NCI-H187 (cell line): ENCODE results near the gene MYB.
"Not testable (repeated sequence)": the region's sequence is repeated elsewhere in the genome, so short reads cannot be mapped to it uniquely, and the experiment has no call there.

Experiments
- DNase-seq, 2 experiments: peaks; one replicate each; lab custom pipeline; 2025; lab: John Stamatoyannopoulos, UW

Gene MYB

DNA sequence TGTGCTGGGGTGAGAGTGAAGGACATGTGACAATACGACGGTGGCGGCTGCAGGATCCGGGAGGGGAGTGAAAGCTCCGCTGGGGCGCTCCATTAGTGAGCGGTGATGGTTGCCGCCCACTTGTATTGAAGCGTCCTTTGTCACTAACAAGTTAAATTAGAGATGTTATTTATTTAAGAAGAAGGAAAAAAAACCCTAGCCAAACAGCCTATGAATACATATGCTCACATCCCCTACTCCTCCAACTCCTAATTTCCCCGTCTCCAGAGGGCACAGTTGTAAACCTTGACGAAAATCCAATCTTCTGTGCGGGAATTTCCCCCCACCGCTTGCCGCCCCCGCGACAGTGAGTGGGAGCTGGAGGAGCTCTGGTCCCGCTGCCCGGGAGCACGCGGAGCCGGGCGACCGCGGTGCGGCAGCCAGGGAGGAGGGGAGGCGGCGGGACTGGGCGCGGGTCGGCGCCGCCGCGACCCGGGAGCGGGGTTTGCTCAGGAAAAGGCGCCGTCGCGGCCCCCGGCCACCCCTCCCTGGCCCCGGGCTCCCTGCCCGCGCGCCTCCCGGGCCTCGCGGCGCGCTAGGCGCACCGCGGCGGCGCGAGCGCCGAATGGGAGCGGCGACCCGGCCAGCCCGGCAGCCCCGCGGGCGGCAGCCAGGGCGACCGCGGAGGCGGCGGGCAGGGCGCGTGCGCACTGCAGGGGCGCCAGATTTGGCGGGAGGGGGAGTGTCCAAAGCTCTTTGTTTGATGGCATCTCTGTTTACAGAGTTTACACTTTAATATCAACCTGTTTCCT is at the start of gene MYB:
Gene MYB (plus strand): TSS at position 767 of the 791 bp plus-strand sequence. CDS start 206 bp downstream, outside the sequence.
- peak; percentile 56 to 63 for DNase-seq

GRCh38 chr6:135132776-135133175 is 48.3 kb upstream of the MYB start:
- DNase-seq = no peak

- DNase-seq = no peak
Observed at GRCh38 chr6:135135835-135136234, 45.3 kb upstream of the MYB start.

- DNase-seq = no peak
Observed at GRCh38 chr6:135137826-135138225, 43.3 kb upstream of the MYB start.

- DNase-seq = no peak
Observed at GRCh38 chr6:135141182-135141581, 39.9 kb upstream of the MYB start.

DNA sequence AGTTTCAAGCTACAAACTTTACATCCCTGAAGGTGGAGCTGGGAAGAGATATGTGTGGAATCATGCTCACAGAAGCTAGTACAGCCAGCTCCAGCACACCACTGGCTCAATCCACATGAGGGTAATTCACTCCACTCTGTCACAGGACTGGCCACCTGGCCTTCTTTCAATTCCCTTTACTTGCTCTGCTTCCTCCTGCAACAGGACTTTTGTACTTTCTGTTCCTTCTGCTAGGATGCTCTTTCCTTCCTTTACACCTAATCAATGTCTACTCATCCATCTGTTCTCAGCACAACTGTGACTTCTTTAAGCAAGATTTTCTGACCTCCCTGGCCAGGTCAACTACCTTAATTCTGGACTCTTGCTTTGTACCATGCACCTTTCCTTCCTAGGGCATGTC is 39.4 kb upstream of the MYB start:
- DNase-seq = no peak

DNA sequence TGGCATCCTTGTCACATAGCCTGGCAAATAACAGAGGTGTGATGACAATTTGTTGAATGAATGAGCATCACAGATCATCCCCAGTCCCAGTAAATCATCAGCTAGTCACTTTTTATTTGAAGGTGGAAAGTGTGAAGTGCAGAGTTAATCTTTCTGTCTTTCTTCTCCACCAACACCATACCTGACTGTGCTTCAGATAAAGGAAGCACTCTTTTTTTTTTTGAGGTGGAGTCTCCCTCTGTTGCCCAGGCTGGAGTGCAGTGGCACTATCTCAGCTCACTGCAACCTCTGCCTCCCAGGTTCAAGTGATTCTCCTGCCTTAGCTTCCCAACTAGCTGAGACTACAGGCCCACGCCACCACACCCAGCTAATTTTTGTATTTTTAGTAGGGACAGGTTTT is 38.9 kb upstream of the MYB start:
- DNase-seq = not testable (repeated sequence)

GRCh38 chr6:135144673-135145062 is 36.4 kb upstream of the MYB start:
- no peak for DNase-seq

- DNase-seq = no peak
Observed at GRCh38 chr6:135145063-135145800, 35.9 kb upstream of the MYB start.

DNA sequence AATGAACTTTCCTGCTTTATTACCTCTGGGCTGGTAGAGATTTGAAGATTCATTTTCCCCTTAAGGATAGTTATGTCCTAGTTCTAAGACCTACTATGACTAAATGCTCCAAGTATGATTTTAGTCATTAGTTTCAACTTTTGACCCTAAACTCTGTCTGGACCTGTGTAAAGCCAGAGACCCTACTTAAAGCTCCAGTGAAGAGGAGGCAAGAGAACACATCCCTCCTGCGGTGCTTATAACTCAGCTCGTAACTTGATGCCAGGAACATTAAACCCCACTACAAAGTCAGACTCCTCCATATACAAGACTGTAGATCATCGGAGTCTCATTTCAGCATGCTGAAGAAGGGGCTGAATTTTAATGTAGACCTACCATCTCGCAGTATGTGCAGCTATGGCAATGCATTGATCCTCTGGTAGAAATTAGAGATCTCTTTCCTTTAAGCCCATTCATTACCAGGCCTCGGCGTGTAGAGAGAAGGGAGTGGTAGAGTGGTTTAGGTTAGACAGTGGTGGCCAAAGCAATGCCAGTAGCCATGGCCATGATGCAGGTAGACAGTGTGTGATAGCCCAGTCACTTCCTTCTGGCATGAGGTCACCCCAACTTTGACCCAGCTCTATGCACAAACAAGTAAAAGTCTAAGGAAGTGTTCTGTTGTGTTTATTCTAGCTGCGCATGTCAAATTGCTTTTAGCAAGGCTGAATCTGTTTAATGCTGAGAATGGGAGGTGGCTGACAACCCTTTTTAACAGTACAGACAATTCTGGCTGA is 34.8 kb upstream of the MYB start:
- DNase-seq = no peak

GRCh38 chr6:135147637-135148592 is 33.2 kb upstream of the MYB start:
- DNase-seq = no peak

- no peak for DNase-seq
Observed at GRCh38 chr6:135148889-135149288, 32.2 kb upstream of the MYB start.

DNA sequence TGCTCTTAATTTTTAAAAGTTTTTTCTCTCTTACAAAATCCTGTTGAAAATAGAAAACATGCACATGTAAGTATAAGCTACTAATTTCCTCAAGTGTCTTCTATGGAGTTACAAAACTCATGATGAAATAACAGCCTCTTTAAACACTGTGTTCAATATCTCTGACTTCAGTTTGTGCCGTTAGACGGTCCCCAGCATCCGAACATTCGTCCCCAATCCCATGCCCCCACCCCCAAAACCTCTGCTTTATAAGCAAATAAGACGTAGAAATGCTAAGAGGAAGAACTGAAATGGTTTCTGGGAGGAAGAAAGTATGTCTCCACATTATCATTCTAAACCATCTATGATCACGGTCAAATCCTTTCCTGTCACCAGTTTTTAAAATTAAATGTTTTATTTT is 31.7 kb upstream of the MYB start:
- DNase-seq = no peak

- not testable (repeated sequence) for DNase-seq
Observed at GRCh38 chr6:135150481-135150880, 30.6 kb upstream of the MYB start.

GRCh38 chr6:135154125-135154524 is 27.0 kb upstream of the MYB start:
- DNase-seq = not testable (repeated sequence)

GRCh38 chr6:135158397-135158796 is 22.7 kb upstream of the MYB start:
- DNase-seq = no peak

DNA sequence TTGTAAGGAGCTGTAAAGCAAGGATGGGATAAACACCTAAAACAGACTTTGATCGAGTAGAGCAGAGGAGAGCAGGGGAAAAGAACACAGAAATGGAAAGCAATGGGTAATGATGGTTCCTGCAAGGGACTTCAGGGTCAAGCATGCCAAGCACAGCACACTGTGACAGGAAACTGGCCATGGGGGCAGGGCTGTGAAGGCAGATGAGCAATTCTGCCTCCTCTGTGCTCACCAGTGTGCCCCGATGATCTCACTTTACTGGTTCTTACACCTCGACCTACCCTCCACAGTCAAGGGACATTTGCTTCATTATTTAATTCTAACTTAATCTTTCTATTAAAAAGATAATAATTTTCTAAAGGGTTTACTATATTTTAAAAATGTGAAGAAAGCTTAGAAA is 21.6 kb upstream of the MYB start:
- DNase-seq = no peak

GRCh38 chr6:135161411-135162395 is 19.4 kb upstream of the MYB start:
- no peak for DNase-seq

GRCh38 chr6:135162678-135163439 is 18.2 kb upstream of the MYB start:
- DNase-seq = no peak

GRCh38 chr6:135163440-135163738 is 17.7 kb upstream of the MYB start:
- no peak for DNase-seq
